Keratinocyte (primary cell): ENCODE data around the gene CADM2. TPM values are rescaled to one million over a fixed set of nuclear protein-coding genes. Genes with fewer than 3 reads are reported as not detected.

Source experiments
- DNase-seq: peaks from one replicate; pipeline ENCODE4 v3.0.0-alpha.2; 2011; ENCODE audit warnings: low read depth, missing footprints, low spot score
- FAIRE-seq: peaks from 2 replicates; lab custom pipeline; 2011; peaks lifted over from hg19 to GRCh38; lab: Jason Lieb, UNC
- H2AFZ ChIP-seq: 2 replicates; pipeline ENCODE4 v1.6.0; 2012; ENCODE audit warnings: low read length, control low read depth, inconsistent platforms; ENCODE audit not compliant: control insufficient read depth
- H3K27ac ChIP-seq: 2 replicates; pipeline ENCODE4 v1.5.1; 2011; ENCODE audit warnings: low read length; ENCODE audit not compliant: control insufficient read depth, insufficient read depth
- H3K27me3 ChIP-seq: 3 replicates; pipeline ENCODE4 v1.6.0; 2011; ENCODE audit warnings: low read length; ENCODE audit not compliant: control insufficient read depth, insufficient read depth; ENCODE audit errors: extremely low read depth
- H3K36me3 ChIP-seq, 2 experiments: 2 replicates in 1 of 2; 3 replicates in 1 of 2; pipeline ENCODE4 v1.5.1; 2011; ENCODE audit warnings: low read length in 2 of 2, mild to moderate bottlenecking in 1 of 2; ENCODE audit not compliant: control insufficient read depth in 2 of 2, insufficient read depth in 2 of 2; ENCODE audit errors: extremely low read depth in 1 of 2
- H3K4me1 ChIP-seq: 3 replicates; pipeline ENCODE4 v1.5.1; 2011; ENCODE audit warnings: low read length; ENCODE audit not compliant: control insufficient read depth, insufficient read depth; ENCODE audit errors: extremely low read depth
- H3K4me2 ChIP-seq: 3 replicates; pipeline ENCODE4 v1.6.0; 2011; ENCODE audit warnings: low read depth, low read length; ENCODE audit not compliant: control insufficient read depth, insufficient read depth; ENCODE audit errors: extremely low read depth
- H3K4me3 ChIP-seq, 3 experiments: fragments of 200-600 bp in 1 of 3; sonication (generic) in 1 of 3; 2 replicates in 2 of 3; 3 replicates in 1 of 3; pipeline ENCODE4 v1.5.1; 2011 to 2016; ENCODE audit warnings: low read length in 3 of 3, mild to moderate bottlenecking in 3 of 3, control low read depth in 2 of 3, inconsistent platforms in 1 of 3, low read depth in 1 of 3, mixed read lengths in 1 of 3, mixed run types in 1 of 3, moderate library complexity in 1 of 3; ENCODE audit not compliant: control insufficient read depth in 2 of 3, insufficient read depth in 2 of 3; ENCODE audit errors: extremely low read depth in 1 of 3
- H3K79me2 ChIP-seq: 2 replicates; pipeline ENCODE4 v1.6.0; 2012; ENCODE audit warnings: low read length; ENCODE audit not compliant: control insufficient read depth, insufficient read depth
- H3K9ac ChIP-seq: 3 replicates; pipeline ENCODE4 v1.6.0; 2011; ENCODE audit warnings: low read length; ENCODE audit not compliant: control insufficient read depth, insufficient read depth; ENCODE audit errors: extremely low read depth
- H3K9me1 ChIP-seq: 3 replicates; pipeline ENCODE4 v1.6.0; 2011; ENCODE audit warnings: low read length; ENCODE audit not compliant: control insufficient read depth, insufficient read depth; ENCODE audit errors: extremely low read depth
- H3K9me3 ChIP-seq: 2 replicates; pipeline ENCODE4 v1.5.1; 2012; ENCODE audit warnings: low read depth, low read length; ENCODE audit not compliant: control insufficient read depth
- H4K20me1 ChIP-seq: 3 replicates; pipeline ENCODE4 v1.6.0; 2011; ENCODE audit warnings: low read length; ENCODE audit not compliant: control insufficient read depth, insufficient read depth; ENCODE audit errors: extremely low read depth
- CTCF ChIP-seq, 3 experiments: IDR thresholded peaks in 1 of 3; conservative IDR thresholded peaks in 1 of 3; optimal IDR thresholded peaks in 1 of 3; 2 replicates in 2 of 3; 3 replicates in 1 of 3; pipeline versions ENCODE3 to v1.5.1; 2011; ENCODE audit warnings: low read length in 3 of 3, mild to moderate bottlenecking in 3 of 3, moderate library complexity in 2 of 3, control low read depth in 1 of 3, inconsistent platforms in 1 of 3; ENCODE audit not compliant: insufficient read depth in 2 of 3; ENCODE audit errors: extremely low read depth in 1 of 3
- EZH2 ChIP-seq: IDR thresholded peaks from one replicate; pipeline ENCODE4 v1.6.1; 2012; ENCODE audit warnings: inconsistent platforms, mild to moderate bottlenecking, low read length, moderate library complexity
- dilution Hi-C: fragments of 300-500 bp; cut with MboI; formaldehyde crosslinking; loops from one replicate; pipeline ENCODE4 v1.7.0; 2020; ENCODE audit warnings: low sequenced_read_pairs; ENCODE audit not compliant: extremely low pct_ligation_motif_present
- polyA plus RNA-seq, 5 experiments: library from polyadenylated mRNA; depleted of rRNA in 3 of 5; stranded (reverse) in 3 of 5; stranded (forward) in 1 of 5; unstranded in 1 of 5; fragments of >200 nt; gene quantifications; 1 replicate in 1 of 5; 2 replicates in 3 of 5; 3 replicates in 1 of 5; pipeline versions ENCODE4 v1.2.1 to v1.2.3, GENCODE V29; 2011 to 2012; ENCODE audit warnings: missing spikeins in 2 of 5, low read depth in 1 of 5, low replicate concordance in 1 of 5

CADM2 gene
- polyA plus RNA-seq, 1 donor (not counting 4 experiments of a cell fraction or from before 2014, with no cell fraction given): not detected

- no peaks in the 10 kb centered on the region for H3K9me1 ChIP-seq
- H3K36me3 ChIP-seq: no peaks in the 10 kb centered on the region
- no peak for TF ChIP-seq CTCF (optimal IDR thresholded peaks at IDR 0.05 in 1 of 3, IDR thresholded peaks at IDR 0.05 in 1 of 3, conservative IDR thresholded peaks at IDR 0.05 in 1 of 3; ENCODE audit: extremely low read depth in 1 of 3, insufficient read depth in 2 of 3, low read length in 3 of 3)
- TF ChIP-seq EZH2: no peak
- no peaks in the 10 kb centered on the region for H3K9me3 ChIP-seq
- DNase-seq (no peak), FAIRE-seq (no peak)
- H4K20me1 ChIP-seq: no peaks in the 10 kb centered on the region
- no peak overlapping the region for H3K27ac ChIP-seq
- no peaks in the 10 kb centered on the region for H3K79me2 ChIP-seq
- no peak overlapping the region for H3K9ac ChIP-seq
- H3K4me1 ChIP-seq: no peaks in the 10 kb centered on the region
- no peaks in the 10 kb centered on the region for H3K27me3 ChIP-seq
- H3K4me3 ChIP-seq: no peak overlapping the region
- no peak overlapping the region for H2AFZ ChIP-seq
- dilution Hi-C loops: no loop called here
- no peak overlapping the region for H3K4me2 ChIP-seq
Measured at GRCh38 chr3:85589145-85589544, 630.4 kb downstream of the CADM2 start.

- no peaks in the 10 kb centered on the region for H3K9me1 ChIP-seq
- no peak overlapping the region for H3K9ac ChIP-seq
- no peaks in the 10 kb centered on the region for H4K20me1 ChIP-seq
- no peak overlapping the region for H3K27ac ChIP-seq
- no peaks in the 10 kb centered on the region for H3K9me3 ChIP-seq
- H3K79me2 ChIP-seq: no peaks in the 10 kb centered on the region
- no peak for FAIRE-seq
- H3K4me3 ChIP-seq: no peak overlapping the region
- no peak overlapping the region for H3K4me2 ChIP-seq
- no peaks in the 10 kb centered on the region for H3K4me1 ChIP-seq
- dilution Hi-C loops: no loop called here
- TF ChIP-seq EZH2 (no peak), CTCF (optimal IDR thresholded peaks at IDR 0.05 in 1 of 3, IDR thresholded peaks at IDR 0.05 in 1 of 3, conservative IDR thresholded peaks at IDR 0.05 in 1 of 3; ENCODE audit: extremely low read depth in 1 of 3, insufficient read depth in 2 of 3, low read length in 3 of 3) (no peak)
- no peak for DNase-seq
- H3K27me3 ChIP-seq: no peaks in the 10 kb centered on the region
- no peak overlapping the region for H2AFZ ChIP-seq
- no peaks in the 10 kb centered on the region for H3K36me3 ChIP-seq
Measured at GRCh38 chr3:85591451-85591850, 632.7 kb downstream of the CADM2 start.
